K562 (cell line): ENCODE results near the gene GPR4.

Source experiments
- CTCF ChIP-seq, 3 experiments: IDR thresholded peaks in 2 of 3; conservative IDR thresholded peaks in 1 of 3; 2 replicates each; pipeline ENCODE4 v1.5.1; 2011 to 2012; ENCODE audit warnings: low read length in 3 of 3, mild to moderate bottlenecking in 3 of 3, control low read depth in 2 of 3, improper control_type of control experiment in 1 of 3, inconsistent platforms in 1 of 3, low read depth in 1 of 3, mixed read lengths in 1 of 3, moderate library complexity in 1 of 3; ENCODE audit not compliant: insufficient read depth in 2 of 3
- EHMT2 ChIP-seq: fragments of 450-650 bp; IDR thresholded peaks from 2 replicates; pipeline ENCODE4 v1.6.1; 2018; ENCODE audit warnings: antibody characterized with exemption
- MAFK ChIP-seq: IDR thresholded peaks from 2 replicates; pipeline ENCODE4 v1.6.1; 2011; ENCODE audit warnings: low read length, improper control_type of control experiment
- NFIC ChIP-seq: fragments of 450-650 bp; IDR thresholded peaks from 2 replicates; pipeline ENCODE4 v1.6.1; 2017; ENCODE audit warnings: mild to moderate bottlenecking, inconsistent platforms
- NR2C1 ChIP-seq, 2 experiments: fragments of 450-650 bp; IDR thresholded peaks; 2 replicates each; pipeline ENCODE4 v1.6.1; 2017; ENCODE audit warnings: mild to moderate bottlenecking in 2 of 2, antibody characterized with exemption in 1 of 2, inconsistent platforms in 1 of 2, missing compliant biosample characterization in 1 of 2, missing genetic modification characterization in 1 of 2
- POLR2AphosphoS5 ChIP-seq: IDR thresholded peaks from 2 replicates; pipeline ENCODE4 v1.6.1; 2011; ENCODE audit warnings: mild to moderate bottlenecking, low read depth, low read length, moderate library complexity; ENCODE audit not compliant: control insufficient read depth, insufficient read depth
- SOX6 ChIP-seq: fragments of 450-650 bp; IDR thresholded peaks from 2 replicates; pipeline ENCODE4 v1.6.1; 2014; ENCODE audit warnings: mild to moderate bottlenecking
- TCF15 ChIP-seq: fragments of 250-450 bp; sonication (Bioruptor Pico); IDR thresholded peaks from 2 replicates; pipeline ENCODE4 v1.8.0; 2022; ENCODE audit warnings: moderate library complexity, mild to moderate bottlenecking, inconsistent platforms
- ZFX ChIP-seq: sonication (generic); formaldehyde crosslinking; IDR thresholded peaks from 2 replicates; pipeline ENCODE4 v1.8.0; 2022; ENCODE audit warnings: mild to moderate bottlenecking, missing genetic modification reagents, moderate library complexity
- ZMIZ1 ChIP-seq, 2 experiments: fragments of 150-350 bp in 1 of 2; IDR thresholded peaks; 2 replicates each; pipeline ENCODE4 v1.6.1; 2012 to 2016; ENCODE audit warnings: low read depth in 2 of 2, low read length in 2 of 2, mild to moderate bottlenecking in 1 of 2, moderate library complexity in 1 of 2
- ZNF24 ChIP-seq: fragments of 450-650 bp; IDR thresholded peaks from 2 replicates; pipeline ENCODE4 v1.6.1; 2016
- ZNF766 ChIP-seq: fragments of 200-800 bp; sonication (Bioruptor generic); conservative IDR thresholded peaks from 2 replicates; pipeline ENCODE4 v1.6.1; 2016; ENCODE audit warnings: missing genetic modification characterization, missing compliant biosample characterization

GRCh38 chr19:45597425-45598111 lies 4.4 kb downstream of the GPR4 start:
- no peak for TF ChIP-seq ZNF766 (CRISPR knock-in tag)
- TF ChIP-seq CTCF (IDR thresholded peaks at IDR 0.05 in 2 of 3, conservative IDR thresholded peaks at IDR 0.05 in 1 of 3; ENCODE audit: insufficient read depth in 2 of 3, low read depth in 1 of 3, low read length in 3 of 3): no peak
- no peak for TF ChIP-seq NFIC
- TF ChIP-seq POLR2AphosphoS5: no peak
- TF ChIP-seq EHMT2: no peak
- no peak for TF ChIP-seq TCF15 (CRISPR knock-in tag)
- no peak for TF ChIP-seq ZNF24
- no peak for TF ChIP-seq ZMIZ1 (IDR thresholded peaks at IDR 0.05; ENCODE audit: low read depth in 2 of 2, low read length in 2 of 2)
- no peak for TF ChIP-seq SOX6
- TF ChIP-seq ZFX (CRISPR knock-in tag): no peak
- TF ChIP-seq MAFK: no peak
- TF ChIP-seq NR2C1 (IDR thresholded peaks at IDR 0.05): no peak
- TF ChIP-seq NR2C1 (tag; IDR thresholded peaks at IDR 0.05): no peak
